A204.1 (cell line): Measurements from ENCODE around the gene SLC45A3.
A peak's percentile ranks its signal among the peaks of the same experiment; 100 is the strongest.
"Not testable (repeated sequence)": the region's sequence is repeated elsewhere in the genome, so short reads cannot be mapped to it uniquely, and the experiment has no call there.

ENCODE experiments used
- FAIRE-seq: peaks from 2 replicates; lab custom pipeline; 2012; peaks lifted over from hg19 to GRCh38; lab: Jason Lieb, UNC

SLC45A3 gene, protein sequence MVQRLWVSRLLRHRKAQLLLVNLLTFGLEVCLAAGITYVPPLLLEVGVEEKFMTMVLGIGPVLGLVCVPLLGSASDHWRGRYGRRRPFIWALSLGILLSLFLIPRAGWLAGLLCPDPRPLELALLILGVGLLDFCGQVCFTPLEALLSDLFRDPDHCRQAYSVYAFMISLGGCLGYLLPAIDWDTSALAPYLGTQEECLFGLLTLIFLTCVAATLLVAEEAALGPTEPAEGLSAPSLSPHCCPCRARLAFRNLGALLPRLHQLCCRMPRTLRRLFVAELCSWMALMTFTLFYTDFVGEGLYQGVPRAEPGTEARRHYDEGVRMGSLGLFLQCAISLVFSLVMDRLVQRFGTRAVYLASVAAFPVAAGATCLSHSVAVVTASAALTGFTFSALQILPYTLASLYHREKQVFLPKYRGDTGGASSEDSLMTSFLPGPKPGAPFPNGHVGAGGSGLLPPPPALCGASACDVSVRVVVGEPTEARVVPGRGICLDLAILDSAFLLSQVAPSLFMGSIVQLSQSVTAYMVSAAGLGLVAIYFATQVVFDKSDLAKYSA

DNA sequence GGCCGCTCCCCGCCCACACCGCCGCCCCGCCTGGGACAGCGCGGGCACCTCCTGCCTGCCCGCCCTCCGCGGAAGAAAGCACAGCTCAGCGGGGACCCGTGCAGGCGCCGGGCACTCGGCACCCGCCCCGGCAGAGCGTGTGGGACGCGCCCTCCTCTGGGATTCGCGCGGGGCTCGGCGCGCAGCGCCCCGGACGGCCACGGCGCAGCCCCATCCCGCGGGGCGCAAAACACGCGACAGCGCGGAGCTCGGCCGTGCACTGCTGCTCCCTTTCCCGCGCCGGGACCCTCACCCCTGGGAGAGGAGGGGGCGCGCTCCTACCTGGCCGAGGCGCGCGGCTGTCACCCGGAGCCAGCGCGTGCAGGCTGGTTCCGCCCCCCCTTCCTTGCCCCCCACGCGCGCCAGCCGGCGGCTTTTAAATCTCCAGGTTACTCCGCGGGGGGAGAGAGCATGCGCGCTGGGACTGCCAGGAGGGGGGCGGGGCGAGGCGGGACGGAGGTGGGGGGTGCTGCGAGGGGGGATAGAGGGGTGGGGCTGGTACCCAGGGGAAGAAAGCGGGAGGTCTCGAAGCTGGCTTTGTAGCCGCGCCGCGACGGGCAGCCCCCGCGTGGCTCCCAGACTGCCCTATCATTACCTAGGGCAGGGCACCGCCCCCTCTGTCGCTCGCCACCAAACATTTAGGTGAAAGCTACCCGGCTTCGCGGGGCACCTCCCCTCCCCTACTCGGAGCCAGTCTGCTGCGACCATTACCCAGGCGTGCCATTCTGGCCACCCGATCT is at the start of gene SLC45A3:
Gene SLC45A3, minus strand, starts transcription at position 437 of the 779 bp plus-strand sequence. CDS start 15,853 bp downstream, outside the sequence.
- FAIRE-seq = no peak

DNA sequence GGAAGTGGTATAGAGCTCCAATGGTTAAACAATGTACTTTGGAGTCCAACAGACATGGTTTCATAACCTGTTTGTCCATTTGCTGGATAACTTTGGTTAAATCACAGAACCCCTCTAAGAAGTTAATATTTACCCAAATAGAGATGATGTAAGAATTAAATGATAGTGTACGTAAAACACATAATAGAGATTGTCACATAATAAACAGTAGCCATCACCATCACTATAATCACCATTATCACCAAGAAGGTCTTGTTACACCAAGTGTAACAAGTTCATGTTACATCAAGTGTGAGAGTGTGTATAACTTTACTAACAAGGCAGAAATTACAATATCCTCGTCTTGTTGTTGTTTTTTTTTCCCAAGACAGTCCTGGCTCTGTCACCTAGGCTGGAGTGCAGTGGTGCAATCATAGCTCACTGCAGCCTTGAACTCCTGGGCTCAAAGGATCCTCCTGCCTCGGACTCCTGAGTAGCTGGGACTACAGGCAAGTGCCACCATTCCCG is 46.4 kb upstream of the SLC45A3 start:
- no peak for FAIRE-seq

DNA sequence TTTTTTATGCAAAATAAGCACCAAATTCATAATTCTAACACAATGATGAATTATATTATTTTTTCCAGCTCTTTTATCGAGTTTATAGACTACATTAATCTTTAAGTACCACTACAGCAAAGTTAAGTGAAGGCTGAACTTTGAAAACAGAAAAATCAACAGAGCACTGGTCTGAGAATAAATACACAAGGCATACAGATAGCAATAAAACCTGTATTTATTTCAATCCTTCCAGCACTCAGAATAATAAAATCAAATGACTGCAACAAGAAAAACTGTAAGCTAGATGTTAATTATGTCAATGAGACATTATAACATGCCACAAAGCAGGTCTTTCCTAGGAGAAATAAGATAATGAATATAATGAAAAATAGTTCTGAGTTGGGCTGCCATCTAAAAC is 45.2 kb upstream of the SLC45A3 start:
- no peak for FAIRE-seq

DNA sequence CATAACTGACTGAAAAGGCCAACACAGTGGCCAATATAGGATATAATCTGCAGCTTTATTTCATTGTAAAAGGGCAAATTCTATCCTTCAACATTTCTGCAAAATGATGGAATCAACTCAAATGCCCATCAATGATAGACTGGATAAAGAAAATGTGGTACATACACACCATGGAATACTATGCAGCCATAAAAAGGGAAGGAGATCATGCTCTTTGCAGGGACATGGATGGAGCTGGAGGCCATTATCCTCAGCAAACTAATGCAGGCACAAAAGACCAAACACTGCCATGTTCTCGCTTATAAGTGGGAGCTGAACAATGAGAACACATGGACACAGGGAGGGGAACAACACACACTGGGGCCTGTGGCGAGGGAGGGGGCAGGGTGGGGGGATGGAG is 40.4 kb upstream of the SLC45A3 start:
- not testable (repeated sequence) for FAIRE-seq

DNA sequence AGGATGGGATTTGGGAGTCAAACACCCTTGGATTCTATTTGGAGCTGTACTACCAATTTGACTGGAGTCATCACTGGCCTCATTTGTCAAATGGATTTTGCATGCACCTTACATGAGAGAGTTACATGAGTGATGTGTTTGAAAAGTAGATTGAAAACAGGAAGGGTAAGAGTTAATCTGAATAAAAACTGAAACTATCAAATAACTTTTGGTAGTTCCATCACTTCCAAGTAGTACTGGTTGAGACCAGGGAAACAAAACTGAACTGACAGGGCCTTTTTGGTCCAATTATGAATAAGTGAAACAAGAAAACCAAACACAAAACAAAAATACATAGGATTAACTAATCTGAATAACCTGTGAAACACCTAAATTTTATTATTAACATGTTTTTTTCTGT is 39.5 kb upstream of the SLC45A3 start:
- FAIRE-seq = no peak

DNA sequence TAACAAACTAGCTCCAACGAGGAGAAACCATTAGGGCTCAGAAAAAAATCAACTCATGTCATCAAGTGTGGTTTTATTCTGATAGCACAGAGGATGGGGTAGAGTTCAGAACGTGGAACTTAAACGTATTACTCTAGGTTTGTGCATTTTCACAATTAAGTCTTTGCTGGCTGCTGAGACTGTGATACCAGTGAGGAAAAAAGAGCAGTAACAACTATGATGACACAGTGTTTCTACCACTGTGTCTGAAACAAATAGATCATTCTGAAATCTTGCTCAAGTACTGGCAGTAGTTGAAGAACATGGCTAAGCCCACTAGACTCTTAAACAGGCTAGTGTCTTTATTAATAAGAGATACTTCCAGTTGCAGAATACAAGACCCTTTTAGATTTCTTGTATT is 38.7 kb upstream of the SLC45A3 start:
- FAIRE-seq = no peak

DNA sequence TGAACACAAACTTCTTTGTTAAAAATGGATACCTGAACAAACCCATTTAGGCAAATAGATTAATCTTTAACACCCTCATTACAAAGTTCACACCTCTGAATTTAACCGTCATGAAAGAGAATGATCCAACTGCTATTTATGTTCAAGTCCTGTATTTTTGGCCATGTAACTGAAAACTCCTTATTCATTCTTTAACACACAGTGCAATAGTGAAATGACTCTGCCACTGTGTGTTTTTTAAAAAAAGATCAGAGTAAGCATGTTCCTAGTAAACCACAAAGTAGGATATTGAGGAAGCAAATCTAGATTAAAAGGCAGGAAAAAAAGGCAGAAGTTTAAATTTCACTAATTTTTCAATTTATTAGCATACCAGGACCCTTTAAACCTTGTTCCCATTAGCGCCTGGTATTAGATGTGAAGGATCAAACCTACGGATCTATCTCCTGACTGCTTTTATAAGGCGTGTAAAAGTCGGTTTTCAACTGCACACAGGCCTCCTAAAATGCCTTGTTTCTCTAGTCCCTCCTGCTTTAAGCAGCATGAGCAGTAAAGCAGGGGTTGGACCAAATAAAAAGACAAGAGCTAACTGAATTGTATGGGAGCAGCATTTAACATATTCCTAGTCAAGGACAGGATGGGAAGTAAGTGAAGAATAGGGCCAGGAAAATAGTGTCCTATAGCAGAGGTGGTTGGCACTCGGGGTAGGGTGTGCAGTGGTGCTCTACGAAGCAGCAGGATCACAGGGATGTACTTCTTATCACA is 36.2 kb upstream of the SLC45A3 start:
- FAIRE-seq = no peak

DNA sequence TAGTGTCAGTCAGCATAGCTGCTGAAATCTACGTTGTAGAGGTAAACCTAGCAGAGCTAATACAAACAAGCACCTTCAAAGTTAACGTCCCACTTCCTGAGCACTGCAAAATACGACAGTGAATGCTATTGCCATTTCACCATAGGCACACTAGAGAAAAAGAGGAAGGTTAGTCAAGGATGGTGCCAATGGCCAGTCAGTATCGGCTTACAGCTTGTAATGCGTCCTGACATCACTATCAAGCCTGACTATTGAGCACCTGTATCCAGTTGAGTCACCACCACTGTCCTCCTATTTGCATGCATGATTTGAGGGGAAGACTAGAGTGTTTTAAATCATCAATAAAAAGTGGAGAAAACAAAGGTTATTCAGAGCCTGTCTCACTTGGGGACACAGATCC is 35.3 kb upstream of the SLC45A3 start:
- FAIRE-seq = no peak

DNA sequence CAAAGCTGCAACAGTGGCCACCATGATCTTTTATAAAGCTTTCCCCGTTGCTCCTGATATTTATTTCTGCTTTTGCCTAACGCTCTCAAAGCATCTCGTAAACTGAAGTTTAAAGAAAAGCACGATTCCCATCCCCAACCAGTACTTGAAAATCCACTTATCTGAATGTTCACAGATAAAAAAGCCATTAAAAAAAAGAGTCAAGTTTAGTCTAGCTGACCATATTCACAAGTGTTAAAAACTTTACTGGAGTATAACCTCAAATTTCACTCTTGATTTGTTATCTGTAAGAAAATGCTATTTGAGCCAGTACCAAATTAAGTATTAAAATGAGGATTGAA is 34.6 kb upstream of the SLC45A3 start:
- no peak for FAIRE-seq

DNA sequence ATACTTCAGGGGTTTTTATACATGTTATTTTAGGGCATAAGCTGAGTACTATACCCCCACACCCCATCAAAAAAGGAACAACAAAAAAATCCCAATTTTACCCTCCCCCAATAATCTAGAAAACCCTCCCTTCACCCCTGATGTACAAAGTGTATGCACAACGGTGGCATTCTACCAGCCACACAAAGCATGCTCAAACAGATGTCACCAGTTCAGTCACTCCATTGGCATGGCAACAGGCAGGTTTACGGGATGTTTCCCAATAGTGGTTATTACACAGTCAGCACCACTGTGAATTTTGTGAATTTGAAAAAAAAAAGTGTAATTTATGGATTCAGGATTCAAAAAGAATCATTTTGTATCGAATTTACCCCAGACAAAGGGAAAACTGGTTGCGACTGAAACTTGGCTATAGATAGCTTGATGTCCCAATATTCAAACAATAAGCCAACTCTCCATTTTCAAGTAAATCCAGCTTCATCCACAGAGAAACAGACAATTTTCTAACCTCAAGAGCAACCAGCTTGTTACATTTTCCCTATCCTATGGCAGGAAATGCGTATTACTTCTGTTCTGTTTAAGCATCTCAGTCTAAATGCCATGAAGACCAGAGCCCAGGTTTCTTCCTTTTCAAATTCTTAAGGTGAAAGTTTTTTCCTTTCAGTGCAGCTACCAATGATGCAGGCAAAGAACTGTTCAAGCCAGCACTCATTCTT is 34.0 kb upstream of the SLC45A3 start:
- FAIRE-seq = no peak

DNA sequence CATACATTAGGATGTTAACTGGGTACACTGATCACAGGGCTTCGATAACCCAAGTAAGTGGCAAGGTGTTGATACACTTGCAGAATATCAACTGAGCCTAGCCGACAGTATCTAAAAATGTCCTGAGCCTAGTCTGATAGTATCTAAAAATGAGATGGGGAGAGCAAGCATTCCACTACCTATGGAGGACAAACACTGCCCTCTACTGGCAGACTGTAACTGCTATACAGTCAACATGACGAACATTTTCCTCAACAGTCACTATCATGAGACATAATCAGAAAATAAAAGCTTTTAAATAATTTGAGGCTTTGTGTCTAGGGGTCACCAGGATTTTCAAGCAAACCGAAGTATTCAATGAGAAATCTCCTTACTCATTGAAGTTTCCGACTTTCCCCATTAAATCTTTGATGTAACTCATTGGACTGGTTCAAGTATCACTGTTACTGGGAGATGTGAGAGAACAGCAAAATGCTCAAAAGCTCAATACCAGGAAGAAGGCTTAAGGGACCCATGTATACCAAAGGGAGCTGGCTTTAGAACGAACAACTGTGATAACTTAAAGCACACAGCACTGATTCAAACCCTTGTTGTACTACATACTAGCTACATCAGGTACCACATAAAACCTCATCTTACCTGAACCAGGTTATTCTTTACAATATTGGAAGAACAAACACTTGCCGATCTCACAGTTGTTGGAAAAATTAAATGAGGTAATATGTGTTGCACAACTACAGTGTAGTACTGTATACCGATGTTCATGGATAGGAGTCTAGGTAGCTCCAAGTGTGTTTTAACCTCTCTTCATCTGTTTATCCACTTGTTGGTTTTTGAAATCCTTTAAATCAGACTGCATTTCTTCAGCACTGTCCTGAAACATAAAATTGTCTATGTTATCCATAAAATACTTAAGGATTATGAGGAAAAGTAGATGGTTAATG is 31.1 kb upstream of the SLC45A3 start:
- peak; percentile 21 for FAIRE-seq

DNA sequence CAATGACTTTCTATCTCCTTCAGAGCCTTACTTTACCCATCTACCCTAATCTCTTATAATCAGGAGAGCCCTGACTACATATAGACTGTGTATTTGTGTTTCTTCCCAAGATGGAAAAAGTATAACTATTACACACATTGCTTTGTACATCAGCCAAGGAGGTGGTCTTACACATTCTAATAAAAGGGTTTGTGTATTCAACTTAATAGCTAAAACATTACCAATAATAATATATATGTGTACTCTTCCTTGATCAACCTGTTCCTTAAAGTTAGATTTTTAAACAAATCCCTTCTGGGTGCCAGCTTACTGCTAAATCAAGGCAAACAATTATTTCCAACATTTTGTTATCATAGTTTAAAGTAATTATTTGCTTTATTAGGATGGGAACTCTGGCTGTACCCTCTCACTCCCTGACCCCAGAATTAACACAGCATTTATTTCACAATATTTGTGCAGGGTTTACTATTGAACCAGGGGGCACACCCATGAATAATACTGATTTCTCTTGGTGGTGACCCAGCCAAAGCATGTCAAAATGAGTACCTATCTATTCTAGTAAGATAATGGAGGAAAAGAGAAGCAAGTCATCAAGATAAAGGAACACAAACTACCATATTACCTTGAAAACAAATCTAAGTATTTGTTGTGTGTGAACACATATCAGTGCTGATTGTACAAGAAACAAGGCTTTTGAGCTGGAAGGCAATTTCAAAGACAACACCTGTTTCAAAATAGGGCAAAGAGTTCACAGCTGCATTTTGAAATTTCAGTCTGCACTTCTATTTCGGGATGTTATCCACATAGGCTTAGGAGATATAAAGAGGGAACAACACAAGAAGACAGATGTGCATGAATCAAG is 30.1 kb upstream of the SLC45A3 start:
- FAIRE-seq = no peak

DNA sequence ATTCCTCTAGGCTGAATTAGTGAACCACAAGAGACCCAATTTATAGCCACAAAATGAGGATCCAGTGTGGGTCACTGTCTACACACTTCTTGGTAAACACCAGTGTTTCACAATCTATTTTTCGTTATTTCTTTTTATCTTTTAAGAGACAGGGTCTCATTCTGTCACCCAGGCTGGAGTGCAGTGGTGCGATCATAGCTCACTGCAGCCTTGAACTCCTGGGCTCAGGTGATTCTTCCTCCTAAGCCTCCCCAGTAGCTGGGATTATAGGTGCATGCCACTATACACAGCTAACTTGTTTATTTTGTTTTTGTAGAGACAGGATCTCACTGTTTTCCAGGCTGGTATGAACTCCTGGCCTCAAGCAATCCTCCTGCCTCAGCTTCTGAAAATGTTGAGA is 29.3 kb upstream of the SLC45A3 start:
- no peak for FAIRE-seq

DNA sequence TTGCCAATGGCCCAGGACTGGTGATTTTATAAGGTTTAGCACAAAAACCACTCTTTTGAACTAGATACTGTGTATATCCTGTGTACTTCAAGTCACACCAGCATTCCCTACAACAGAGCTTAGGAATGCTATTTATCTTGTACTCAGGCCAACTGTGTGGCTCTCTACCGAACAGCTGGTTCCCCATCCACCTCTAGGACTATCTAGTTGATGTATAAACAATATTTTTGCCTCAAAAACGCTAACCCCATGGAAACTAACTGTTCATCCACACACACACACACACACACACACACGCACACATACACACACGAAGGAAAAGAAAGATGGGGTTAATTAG is 28.7 kb upstream of the SLC45A3 start:
- no peak for FAIRE-seq

DNA sequence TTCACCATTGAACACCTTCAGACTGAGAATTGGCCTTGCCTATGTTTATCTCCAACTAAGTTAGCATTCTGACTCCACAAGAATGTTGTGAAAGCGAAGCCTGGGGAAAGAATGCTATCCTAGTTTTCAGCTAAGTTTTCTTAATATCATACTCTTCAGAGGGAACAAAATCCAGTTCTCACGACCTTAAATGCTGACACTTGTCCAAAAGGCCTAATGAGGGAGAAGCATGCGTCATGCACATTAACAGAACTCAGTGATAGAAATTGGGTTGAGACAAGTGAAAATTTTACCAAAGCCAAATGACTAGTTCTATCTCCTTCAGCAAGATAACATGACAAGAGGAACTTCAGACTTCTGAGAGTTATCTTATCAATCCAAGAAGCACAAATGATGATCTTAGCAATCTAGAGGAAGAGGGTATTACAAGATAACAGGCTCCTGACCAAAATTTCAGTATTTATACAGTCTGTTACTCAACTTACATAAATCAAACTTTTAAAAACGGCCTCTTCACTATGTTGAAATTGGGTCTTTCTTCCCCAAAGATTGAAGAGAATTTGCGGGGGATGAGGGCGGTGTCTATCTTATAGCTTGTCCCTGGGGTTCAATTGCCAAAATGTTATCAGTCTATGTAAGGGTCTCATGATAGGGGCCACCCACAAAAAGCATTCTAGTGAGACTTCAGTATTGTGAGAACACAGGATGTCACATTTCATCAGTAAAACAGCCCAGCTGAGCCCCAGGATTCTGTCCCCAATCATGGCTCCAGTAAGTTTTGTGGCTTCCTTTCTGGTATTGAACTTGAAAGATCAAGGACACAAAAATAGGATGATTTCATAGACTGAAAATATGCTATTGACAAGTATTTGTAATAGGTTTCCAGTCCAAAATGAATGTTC is 26.5 kb upstream of the SLC45A3 start:
- no peak for FAIRE-seq

DNA sequence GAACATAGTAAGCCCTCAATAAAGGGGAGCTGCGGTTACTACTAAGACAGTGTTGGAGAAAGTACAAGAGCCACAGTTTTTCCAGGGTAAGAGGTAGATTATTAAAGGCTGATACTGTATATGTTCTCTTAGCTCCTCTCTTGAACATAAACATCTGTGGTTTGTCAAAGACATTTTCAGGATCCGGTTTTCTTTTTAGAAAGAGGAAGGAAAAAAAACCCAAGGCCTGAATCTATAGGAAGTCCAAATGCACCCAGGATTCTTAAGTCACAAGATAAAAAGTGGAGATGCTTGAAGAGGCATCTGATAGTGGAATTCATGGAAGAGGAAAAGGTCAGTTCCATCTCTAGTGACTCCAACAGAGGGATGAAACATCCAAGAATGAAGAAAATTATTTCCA is 24.6 kb upstream of the SLC45A3 start:
- FAIRE-seq = no peak

DNA sequence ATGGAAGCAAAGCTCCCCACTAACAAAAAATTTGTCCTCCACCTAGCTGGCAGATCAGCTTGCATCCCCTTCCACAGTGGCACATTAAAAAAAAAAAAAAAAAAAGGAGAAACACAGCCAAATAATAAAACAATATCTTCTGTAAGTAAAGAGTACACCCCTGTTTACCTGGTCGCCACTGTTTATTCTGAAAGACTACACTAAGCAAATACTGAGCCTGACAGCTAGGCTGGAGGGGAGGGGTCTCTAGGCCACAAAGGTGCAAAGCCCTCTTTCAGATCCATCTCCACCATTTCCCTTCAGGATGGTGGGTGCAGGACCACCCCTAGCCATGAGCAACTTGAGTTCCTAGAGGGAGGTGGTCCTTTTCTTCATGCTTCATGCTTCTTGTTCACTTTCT is 22.8 kb upstream of the SLC45A3 start:
- no peak for FAIRE-seq

DNA sequence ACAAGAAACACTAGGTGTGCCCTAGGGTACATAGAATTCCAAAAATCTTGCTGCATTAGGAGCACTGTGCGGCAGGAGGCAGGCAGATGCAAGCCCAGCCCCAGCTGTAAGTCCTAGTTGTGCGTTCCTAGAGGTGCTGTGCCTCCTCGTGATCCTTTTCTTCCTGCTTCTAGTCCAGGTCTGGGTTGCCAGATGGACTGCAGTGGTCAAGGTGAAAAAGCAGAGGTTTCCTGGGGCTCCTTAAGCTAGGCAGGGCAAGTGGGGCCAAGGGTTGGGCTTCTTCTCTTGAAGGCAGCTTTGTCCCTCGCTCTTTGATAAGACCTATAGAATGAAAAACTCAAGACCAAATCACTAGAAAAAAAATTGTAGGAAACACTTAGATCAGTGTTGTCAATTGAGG is 21.6 kb upstream of the SLC45A3 start:
- FAIRE-seq = no peak

DNA sequence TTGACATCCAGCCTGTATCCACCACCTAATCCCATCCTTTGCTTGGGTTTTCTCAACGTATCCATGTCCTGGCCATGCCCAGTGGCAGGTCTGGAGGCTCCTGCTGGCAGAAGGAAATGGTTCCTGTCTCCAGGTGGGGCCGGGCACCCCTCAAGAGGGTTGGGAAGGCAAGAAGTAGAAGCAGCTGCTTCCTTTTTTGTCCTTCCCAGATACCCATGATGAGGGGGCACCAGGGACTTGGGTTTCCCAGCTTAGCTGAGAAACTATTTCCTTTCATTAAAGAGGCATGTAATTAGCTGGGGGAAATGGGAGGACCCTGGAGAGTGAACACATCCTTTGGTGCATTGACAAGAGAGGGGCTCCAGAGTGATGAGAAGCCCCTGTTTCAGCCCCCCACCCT is 21.1 kb upstream of the SLC45A3 start:
- FAIRE-seq = no peak
